Prostate gland (tissue), 2 donors: ENCODE measurements around the gene MBP.

Source experiments
- CTCF ChIP-seq, 4 experiments: fragments of 200-600 bp in 2 of 4; fragments of 450-650 bp in 2 of 4; sonication (generic) in 2 of 4; IDR thresholded peaks; 1 replicate in 3 of 4; 2 replicates in 1 of 4; pipeline ENCODE4 v1.5.1; 2016 to 2019; ENCODE audit warnings: antibody characterized with exemption in 4 of 4, mild to moderate bottlenecking in 2 of 4, moderate library complexity in 2 of 4
- POLR2A ChIP-seq: fragments of 450-650 bp; IDR thresholded peaks from one replicate; pipeline ENCODE4 v1.6.1; 2016; ENCODE audit warnings: antibody characterized with exemption, mild to moderate bottlenecking
- POLR2AphosphoS5 ChIP-seq: sonication (generic); formaldehyde crosslinking; IDR thresholded peaks from one replicate; pipeline ENCODE4 v1.6.1; 2017; ENCODE audit warnings: antibody characterized with exemption

- TF ChIP-seq CTCF (IDR thresholded peaks at IDR 0.05) (no peak), POLR2AphosphoS5 (no peak), POLR2A (no peak)
These were observed 7.4 kb upstream of the MBP start for GRCh38 chr18:77140030-77140429.
